Measurements from ENCODE around the gene PCSK1.
A peak's percentile ranks its signal among the peaks of the same experiment; 100 is the strongest.
"Not testable (repeated sequence)": the region's sequence is repeated elsewhere in the genome, so short reads cannot be mapped to it uniquely, and the experiment has no call there.

Gene PCSK1

GRCh38 chr5:96367337-96367736 is 65.7 kb downstream of the PCSK1 start:
- not testable (repeated sequence) for DNase-seq

- no peak for DNase-seq
Observed at GRCh38 chr5:96354237-96354636, 78.8 kb downstream of the PCSK1 start.

GRCh38 chr5:96353220-96353619 is 79.8 kb downstream of the PCSK1 start:
- DNase-seq: no peak

- DNase-seq: no peak
Observed at GRCh38 chr5:96350678-96351077, 82.4 kb downstream of the PCSK1 start.

GRCh38 chr5:96348536-96348935 is 84.5 kb downstream of the PCSK1 start:
- no peak for DNase-seq

- no peak for DNase-seq
Observed at GRCh38 chr5:96347502-96348292, 85.4 kb downstream of the PCSK1 start.

- peak in 1 of 2 experiments; percentile 35 for DNase-seq
Observed at GRCh38 chr5:96344678-96345577, 88.1 kb downstream of the PCSK1 start.

GRCh38 chr5:96343094-96343493 is 90.0 kb downstream of the PCSK1 start:
- no peak for DNase-seq

- DNase-seq: no peak
Observed at GRCh38 chr5:96342581-96342980, 90.5 kb downstream of the PCSK1 start.
